GM21529 (cell line): ENCODE measurements around the gene DHRSX.
"Not testable (repeated sequence)": the region's sequence is repeated elsewhere in the genome, so short reads cannot be mapped to it uniquely, and the experiment has no call there.

Source experiments
- ATAC-seq: cut with Tn5 transposase; IDR thresholded peaks from one replicate; pipeline ENCODE4 v1.9.1; 2021; ENCODE audit not compliant: unreplicated experiment

Gene DHRSX

DNA sequence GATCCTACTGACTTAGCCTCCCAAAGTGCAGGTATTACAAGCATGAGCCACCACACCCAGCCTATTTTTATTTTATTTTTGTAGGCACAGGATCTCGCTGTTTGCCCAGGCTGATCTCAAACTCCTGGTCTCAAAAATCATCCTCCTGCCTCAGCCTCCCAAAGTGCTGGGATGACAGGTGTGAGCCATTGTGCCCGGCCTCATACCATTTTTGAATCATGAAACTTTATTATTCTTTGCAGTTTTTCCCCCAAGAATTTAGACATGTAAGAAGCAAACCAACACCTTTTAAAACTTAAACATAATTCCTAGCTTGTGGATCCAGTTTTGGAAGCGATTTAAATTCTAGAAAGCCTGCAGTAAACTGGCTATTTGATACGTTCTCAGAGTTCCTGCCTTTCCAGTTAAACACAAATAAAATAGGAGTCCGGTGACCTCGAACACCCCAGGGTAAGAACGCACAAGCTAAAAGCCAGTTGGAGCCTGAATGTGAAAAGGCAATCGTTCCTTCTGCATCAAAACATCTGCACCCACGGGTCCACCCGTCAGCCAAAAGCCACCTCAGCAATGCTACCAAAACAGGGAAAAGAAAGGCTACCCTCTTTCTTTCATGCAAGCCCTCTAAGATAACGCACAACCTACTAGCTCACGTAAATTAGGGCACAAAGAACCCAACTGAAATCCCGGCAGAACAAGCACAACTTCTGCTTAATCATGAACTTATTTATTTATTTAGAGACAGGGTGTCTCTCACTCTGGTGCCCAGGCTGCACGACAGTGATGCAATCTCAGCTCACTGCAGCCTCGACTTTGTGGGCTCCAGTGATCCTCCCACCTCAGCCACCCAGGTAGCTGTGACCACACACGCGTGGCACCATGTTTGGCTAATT is 39.7 kb downstream of the DHRSX start:
- not testable (repeated sequence) for ATAC-seq

DNA sequence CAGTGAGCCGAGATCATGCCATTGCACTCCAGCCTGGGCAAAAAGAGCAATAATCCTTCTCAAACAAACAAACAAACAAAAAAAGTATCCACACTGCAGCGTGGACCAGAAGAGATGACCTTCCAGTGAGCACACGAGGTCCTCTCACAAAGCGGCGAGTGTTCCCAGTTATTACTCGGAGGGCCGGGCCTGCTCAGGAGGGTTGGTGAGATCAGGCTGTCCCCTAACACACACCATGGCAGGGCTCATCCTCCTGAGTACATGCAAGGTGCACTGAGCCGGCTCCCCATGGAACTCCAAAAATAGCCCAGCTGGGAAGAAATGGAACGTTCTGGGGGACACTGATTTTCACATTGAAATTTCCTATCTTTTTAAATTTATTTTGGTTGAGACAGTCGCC is 40.7 kb downstream of the DHRSX start:
- ATAC-seq: not testable (repeated sequence)

DNA sequence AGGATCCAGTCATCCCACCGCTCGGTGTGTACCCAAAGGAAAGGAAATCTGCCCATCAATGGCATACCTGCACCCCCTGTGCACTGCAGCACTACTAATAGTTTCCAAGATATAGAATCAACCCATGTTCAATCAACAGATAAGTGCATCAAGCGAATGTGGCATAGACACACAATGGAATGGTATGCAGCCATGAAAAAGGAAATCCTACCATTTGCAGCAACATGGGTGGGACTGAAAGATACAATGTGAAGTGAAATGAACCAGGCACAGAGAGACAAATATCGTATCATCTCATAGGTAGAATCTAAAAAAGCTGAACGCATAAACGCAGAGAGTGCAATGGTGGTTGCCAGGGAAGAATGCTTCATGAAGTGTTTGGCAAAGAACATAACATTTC is 42.5 kb downstream of the DHRSX start:
- no peak for ATAC-seq

DNA sequence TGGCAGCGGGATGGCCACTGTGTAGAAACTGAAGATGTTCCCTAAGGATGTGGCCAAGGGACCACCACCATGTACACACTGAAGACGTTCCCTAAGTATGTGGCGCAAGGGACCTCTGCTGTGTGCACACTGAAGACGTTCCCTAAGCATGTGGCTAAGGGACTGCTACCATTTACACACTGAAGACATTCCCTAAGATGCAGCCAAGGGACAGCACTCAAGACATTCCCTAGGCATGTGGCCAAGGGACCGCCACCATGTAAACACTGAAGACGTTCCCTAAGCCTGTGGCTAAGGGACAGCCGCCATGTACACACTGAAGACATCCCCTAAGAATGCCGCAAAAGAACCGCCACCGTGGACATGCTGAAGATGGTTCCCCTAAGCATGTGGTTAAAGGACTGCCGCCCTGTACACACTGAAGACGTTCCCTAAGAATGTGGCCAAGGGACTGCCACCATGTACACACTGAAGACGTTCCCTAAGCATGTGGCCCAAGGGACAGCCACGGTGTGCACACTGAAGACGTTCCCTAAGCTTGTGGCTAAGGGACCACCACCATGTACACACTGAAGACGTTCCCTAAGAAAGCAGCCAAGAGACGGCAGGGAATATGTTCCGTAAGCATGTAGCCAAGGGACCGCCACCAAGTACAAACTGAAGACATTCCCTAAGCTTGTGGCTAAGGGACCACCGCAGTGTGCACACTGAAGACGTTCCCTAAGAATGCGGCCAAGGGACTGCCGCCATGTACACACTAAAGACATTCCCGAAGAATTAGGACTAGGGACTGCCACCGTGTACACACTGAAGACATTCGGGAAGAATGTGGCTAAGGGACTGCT is 43.3 kb downstream of the DHRSX start:
- no peak for ATAC-seq

- ATAC-seq: not testable (repeated sequence)
Observed at GRCh38 chrX:2456091-2456490, 44.7 kb downstream of the DHRSX start.

GRCh38 chrX:2454620-2455019 is 46.2 kb downstream of the DHRSX start:
- not testable (repeated sequence) for ATAC-seq

- ATAC-seq: no peak
Observed at GRCh38 chrX:2452799-2453198, 48.0 kb downstream of the DHRSX start.

DNA sequence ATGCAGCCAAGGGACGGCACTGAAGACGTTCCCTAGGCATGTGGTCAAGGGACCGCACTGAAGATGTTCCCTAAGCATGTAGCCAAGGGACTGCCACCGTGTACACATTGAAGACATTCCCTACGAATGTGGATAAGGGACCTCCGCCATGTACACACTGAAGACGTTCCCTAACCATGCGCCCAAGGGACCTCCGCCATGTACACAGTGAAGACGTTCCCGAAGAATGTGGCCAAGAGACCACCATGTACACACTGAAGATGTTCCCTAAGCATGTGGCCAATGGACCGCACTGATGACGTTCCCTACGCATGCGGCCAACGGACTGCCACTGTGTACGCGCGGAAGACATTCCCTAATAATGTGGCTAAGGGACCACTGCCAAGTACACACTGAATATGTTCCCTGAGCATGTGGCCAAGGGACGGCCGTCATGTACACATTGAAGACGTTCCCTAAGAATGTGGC is 48.4 kb downstream of the DHRSX start:
- ATAC-seq: no peak

DNA sequence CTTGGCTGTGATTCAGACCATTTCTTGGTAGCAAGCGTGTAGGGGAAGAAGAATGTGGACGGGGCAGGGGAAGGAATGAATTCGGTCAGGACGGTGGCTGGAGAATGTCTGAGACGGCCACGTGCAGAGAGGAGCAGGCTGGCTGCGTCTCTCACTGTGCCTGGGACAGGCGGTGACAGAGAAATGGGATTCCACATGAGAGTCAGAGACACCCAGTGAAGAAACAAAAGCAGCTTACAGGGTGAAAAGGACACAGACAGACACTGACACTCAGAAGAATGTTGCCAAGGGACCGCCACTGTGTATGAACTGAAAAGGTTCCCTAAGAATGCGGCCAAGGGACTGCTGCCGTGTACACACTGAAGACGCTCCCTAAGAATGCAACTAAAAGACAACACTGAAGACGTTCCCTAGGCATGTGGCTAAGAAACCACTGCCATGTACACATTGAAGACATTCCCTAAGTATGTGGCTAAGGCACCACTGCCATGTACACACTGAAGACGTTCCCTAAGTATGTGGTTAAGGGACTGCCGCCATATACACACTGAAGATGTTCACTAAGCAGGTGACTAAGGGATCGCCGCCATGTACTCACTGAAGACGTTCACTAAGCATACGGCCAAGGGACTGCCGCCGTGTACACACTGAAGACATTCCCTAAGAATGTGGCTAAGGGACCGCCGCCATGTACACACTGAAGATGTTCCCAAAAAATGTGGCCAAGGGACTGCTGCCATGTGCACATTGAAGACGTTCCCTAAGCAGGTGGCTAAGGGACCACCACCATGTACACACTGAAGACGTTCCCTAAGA is 49.1 kb downstream of the DHRSX start:
- no peak for ATAC-seq

DNA sequence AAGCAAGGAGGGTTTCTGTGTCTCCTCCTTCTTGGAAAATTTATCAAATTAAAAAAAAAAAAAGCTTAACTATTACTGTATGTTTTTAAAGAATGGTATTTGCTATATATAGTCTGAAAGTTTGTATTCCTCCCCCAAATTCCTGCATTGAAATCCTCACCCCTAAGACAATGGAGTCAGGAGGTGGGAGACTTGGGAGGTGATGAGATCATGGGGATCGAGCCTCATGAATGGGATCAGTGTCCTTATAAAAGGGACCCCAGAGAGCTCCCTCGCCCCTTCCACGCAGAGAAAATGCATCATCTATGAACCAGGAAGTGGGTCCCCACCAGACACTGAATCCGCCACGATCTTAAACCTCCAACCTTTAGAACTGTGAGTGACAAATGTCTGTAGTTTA is 50.1 kb downstream of the DHRSX start:
- no peak for ATAC-seq

DNA sequence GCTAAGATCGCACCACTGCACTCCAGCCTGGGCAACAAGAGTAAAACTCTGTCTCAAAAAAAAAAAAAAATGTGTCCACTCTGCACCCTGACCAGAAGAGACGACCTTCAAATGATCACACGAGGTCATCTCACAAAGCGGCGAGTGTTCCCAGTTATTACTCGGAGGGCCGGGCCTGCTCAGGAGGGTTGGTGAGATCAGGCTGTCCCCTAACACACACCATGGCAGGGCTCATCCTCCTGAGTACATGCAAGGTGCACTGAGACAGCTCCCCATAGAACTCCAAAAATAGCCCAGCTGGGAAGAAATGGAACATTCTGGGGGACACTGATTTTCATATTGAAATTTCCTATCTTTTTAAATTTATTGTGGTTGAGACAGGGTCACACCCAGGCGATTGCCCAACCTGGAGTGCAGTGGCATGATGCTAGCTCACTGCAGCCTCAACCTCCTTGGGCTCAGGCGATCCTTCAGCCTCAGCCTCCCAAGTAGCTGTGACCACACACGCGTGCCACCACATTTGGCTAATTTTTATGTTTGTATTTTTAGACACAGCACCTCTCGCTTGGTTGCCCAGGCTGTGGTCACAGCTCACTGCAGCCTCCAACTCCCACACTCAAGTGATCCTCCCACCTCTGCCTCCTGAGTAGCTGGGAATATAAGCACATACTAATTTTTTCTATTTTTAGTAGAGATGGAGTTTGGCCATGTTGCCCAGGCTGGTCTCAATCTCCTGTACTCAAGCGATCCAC is 51.5 kb downstream of the DHRSX start:
- ATAC-seq: no peak

GRCh38 chrX:2447484-2447883 is 53.3 kb downstream of the DHRSX start:
- ATAC-seq: no peak

DNA sequence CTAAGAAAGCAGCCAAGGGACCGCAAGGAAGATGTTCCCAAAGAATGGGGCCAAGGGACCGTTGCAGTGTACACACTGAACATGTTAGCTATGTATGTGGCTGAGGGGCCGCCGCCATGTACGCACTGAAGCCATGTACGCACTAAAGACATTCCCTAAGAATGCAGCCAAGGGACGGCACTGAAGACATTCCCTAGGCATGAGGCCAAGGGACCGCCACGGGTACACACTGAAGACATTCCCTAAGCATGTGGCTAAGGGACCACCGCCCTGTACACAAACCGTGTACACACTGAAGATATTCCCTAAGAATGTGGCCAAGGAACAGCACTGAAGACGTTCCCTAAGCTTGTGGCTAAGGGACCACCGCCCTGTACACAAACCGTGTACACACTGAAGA is 54.0 kb downstream of the DHRSX start:
- ATAC-seq: no peak

GRCh38 chrX:2445662-2446623 is 54.8 kb downstream of the DHRSX start:
- no peak for ATAC-seq

DNA sequence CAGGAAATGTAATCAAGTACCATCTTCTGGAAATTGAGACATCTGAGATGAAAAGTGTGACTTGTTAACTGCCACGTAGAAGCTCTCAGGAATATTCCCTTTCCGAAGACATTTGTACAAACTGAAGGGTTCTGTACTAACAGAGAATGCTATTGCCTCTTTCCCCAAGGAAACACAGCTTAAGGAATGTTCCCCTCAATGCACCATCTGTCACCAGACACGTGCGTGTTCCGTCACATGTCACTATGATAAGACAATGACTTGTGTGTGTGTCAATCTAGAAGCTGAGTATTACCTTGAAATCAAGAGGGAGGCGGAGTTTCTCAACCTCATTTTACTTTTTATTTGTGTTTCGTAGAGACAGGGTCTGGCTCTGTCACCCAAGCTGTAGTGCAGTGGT is 58.1 kb downstream of the DHRSX start:
- no peak for ATAC-seq

GRCh38 chrX:2441466-2441865 is 59.3 kb downstream of the DHRSX start:
- no peak for ATAC-seq

GRCh38 chrX:2439613-2440012 is 61.2 kb downstream of the DHRSX start:
- no peak for ATAC-seq

GRCh38 chrX:2435465-2435864 is 65.3 kb downstream of the DHRSX start:
- no peak for ATAC-seq
